K562 (cell line): ENCODE data around the gene FLT1.

ENCODE experiments used
- CBX8 ChIP-seq: fragments of 200-600 bp; sonication (generic); IDR thresholded peaks from 2 replicates; pipeline ENCODE4 v1.6.1; 2012; ENCODE audit warnings: borderline replicate concordance, mixed run types, low read depth, mild to moderate bottlenecking, moderate library complexity, mixed read lengths, low read length, control low read depth, inconsistent platforms; ENCODE audit not compliant: poor library complexity, severe bottlenecking; ENCODE audit errors: extremely low read depth
- ELK1 ChIP-seq: sonication (generic); formaldehyde crosslinking; IDR thresholded peaks from 2 replicates; pipeline ENCODE4 v1.8.1; 2022; ENCODE audit warnings: missing genetic modification reagents
- HOMEZ ChIP-seq: fragments of 250-450 bp; sonication (Bioruptor Pico); IDR thresholded peaks from 2 replicates; pipeline ENCODE4 v1.4.0; 2020; ENCODE audit warnings: mild to moderate bottlenecking, moderate library complexity
- LARP7 ChIP-seq: fragments of 450-650 bp; IDR thresholded peaks from 2 replicates; pipeline ENCODE4 v1.6.1; 2016
- MAX ChIP-seq: sonication (generic); formaldehyde crosslinking; IDR thresholded peaks from 2 replicates; pipeline ENCODE4 v1.9.0; 2022; ENCODE audit warnings: mild to moderate bottlenecking, missing genetic modification reagents
- PREB ChIP-seq: sonication (generic); formaldehyde crosslinking; IDR thresholded peaks from 2 replicates; pipeline ENCODE4 v1.8.1; 2023; ENCODE audit warnings: mild to moderate bottlenecking, missing genetic modification reagents
- STAT5A ChIP-seq: IDR thresholded peaks from 2 replicates; pipeline ENCODE4 v1.6.1; 2012; ENCODE audit warnings: low read length, inconsistent platforms, borderline replicate concordance
- ZFP1 ChIP-seq: fragments of 450-650 bp; formaldehyde crosslinking; IDR thresholded peaks from 2 replicates; pipeline ENCODE4 v1.4.0; 2020; ENCODE audit warnings: mild to moderate bottlenecking, mixed read lengths
- ZFX ChIP-seq: sonication (generic); formaldehyde crosslinking; IDR thresholded peaks from 2 replicates; pipeline ENCODE4 v1.8.0; 2022; ENCODE audit warnings: mild to moderate bottlenecking, missing genetic modification reagents, moderate library complexity
- ZNF217 ChIP-seq: sonication (generic); formaldehyde crosslinking; IDR thresholded peaks from 2 replicates; pipeline ENCODE4 v1.8.0; 2022; ENCODE audit warnings: mild to moderate bottlenecking, missing genetic modification reagents
- ZNF23 ChIP-seq: fragments of 250-450 bp; sonication (Bioruptor Pico); IDR thresholded peaks from 2 replicates; pipeline ENCODE4 v1.4.0; 2020; ENCODE audit warnings: mild to moderate bottlenecking

GRCh38 chr13:28340272-28340793, 154.6 kb downstream of the FLT1 start:
- TF ChIP-seq LARP7 (no peak), ZFX (no peak), PREB (CRISPR knock-in tag) (no peak), ZNF23 (no peak), HOMEZ (no peak), STAT5A (no peak), ZFP1 (CRISPR knock-in tag) (no peak), ELK1 (CRISPR knock-in tag) (no peak), CBX8 (no peak), MAX (no peak), ZNF217 (CRISPR knock-in tag) (no peak)
